WTC11 (cell line): Measurements from ENCODE around the gene NCAM2. TPM values are rescaled to one million over a fixed set of nuclear protein-coding genes. Genes with fewer than 3 reads are reported as not detected.

ENCODE experiments used
- ATAC-seq: fragments of 200-7000 bp; cut with Tn5 transposase; 2 replicates; pipeline ENCODE4 v1.10.0; 2021; ENCODE audit warnings: mild to moderate bottlenecking, moderate library complexity
- CTCF ChIA-PET: fragments of 300-600 bp; sonication (Branson Sonifier 250); formaldehyde crosslinking; loops from one replicate; lab custom pipeline; 2021; ENCODE audit warnings: antibody characterized with exemption; lab: Charles Lee
- POLR2A ChIA-PET: fragments of 350-600 bp; sonication (Branson Sonifier 250); formaldehyde crosslinking; loops from one replicate; lab custom pipeline; 2021; ENCODE audit warnings: antibody characterized with exemption; lab: Charles Lee
- DNase-seq: peaks from one replicate; pipeline ENCODE4 v3.0.0; 2021; ENCODE audit warnings: low spot score
- H3K27ac Mint-ChIP-seq: 2 replicates; pipeline ENCODE4 v1.8.0; 2021; ENCODE audit warnings: mixed read lengths
- H3K27me3 Mint-ChIP-seq: 2 replicates; pipeline ENCODE4 v1.8.0; 2021; ENCODE audit warnings: low read depth, mild to moderate bottlenecking, moderate library complexity, mixed read lengths
- H3K36me3 Mint-ChIP-seq: 2 replicates; pipeline ENCODE4 v1.8.0; 2021; ENCODE audit warnings: mixed read lengths
- H3K4me1 Mint-ChIP-seq: 2 replicates; pipeline ENCODE4 v1.8.0; 2022; ENCODE audit warnings: mixed read lengths
- H3K4me3 Mint-ChIP-seq: 2 replicates; pipeline ENCODE4 v1.8.0; 2021; ENCODE audit warnings: mild to moderate bottlenecking, moderate library complexity, mixed read lengths
- H3K9me3 Mint-ChIP-seq: 2 replicates; pipeline ENCODE4 v1.8.0; 2021; ENCODE audit warnings: mixed read lengths
- CREM ChIP-seq: sonication (generic); formaldehyde crosslinking; IDR thresholded peaks from 2 replicates; pipeline ENCODE4 v1.8.1; 2022; ENCODE audit warnings: mild to moderate bottlenecking, missing genetic modification reagents, moderate library complexity
- GRHL2 ChIP-seq: fragments of 250-450 bp; sonication (Bioruptor Pico); IDR thresholded peaks from 2 replicates; pipeline ENCODE4 v1.8.0; 2022; ENCODE audit warnings: mild to moderate bottlenecking, moderate library complexity; ENCODE audit not compliant: insufficient replicate concordance, severe bottlenecking
- GTF2I ChIP-seq: fragments of 250-450 bp; sonication (Bioruptor Pico); conservative IDR thresholded peaks from 2 replicates; pipeline ENCODE4 v1.4.0; 2021; ENCODE audit warnings: mild to moderate bottlenecking
- JAZF1 ChIP-seq: fragments of 250-450 bp; sonication (Bioruptor Pico); IDR thresholded peaks from 2 replicates; pipeline ENCODE4 v1.9.0; 2021; ENCODE audit warnings: moderate library complexity, mild to moderate bottlenecking, inconsistent platforms
- MXD4 ChIP-seq: fragments of 250-450 bp; sonication (Bioruptor Pico); IDR thresholded peaks from 2 replicates; pipeline ENCODE4 v1.8.0; 2021; ENCODE audit warnings: mild to moderate bottlenecking, moderate library complexity, borderline replicate concordance
- MYBL2 ChIP-seq: sonication (generic); formaldehyde crosslinking; IDR thresholded peaks from 2 replicates; pipeline ENCODE4 v1.8.1; 2023; ENCODE audit warnings: mild to moderate bottlenecking, moderate library complexity, missing genetic modification reagents
- NFE2L1 ChIP-seq: sonication (generic); formaldehyde crosslinking; IDR thresholded peaks from 2 replicates; pipeline ENCODE4 v1.8.1; 2023; ENCODE audit warnings: missing genetic modification reagents
- NR2C2 ChIP-seq: sonication (generic); formaldehyde crosslinking; IDR thresholded peaks from 2 replicates; pipeline ENCODE4 v1.8.0; 2022; ENCODE audit warnings: mild to moderate bottlenecking, missing genetic modification reagents
- PRRX2 ChIP-seq: fragments of 250-450 bp; sonication (Bioruptor Pico); IDR thresholded peaks from 2 replicates; pipeline ENCODE4 v1.8.0; 2021; ENCODE audit warnings: mild to moderate bottlenecking
- RORB ChIP-seq: fragments of 250-450 bp; sonication (Bioruptor Pico); IDR thresholded peaks from 2 replicates; pipeline ENCODE4 v1.9.0; 2021; ENCODE audit warnings: mild to moderate bottlenecking
- SOX15 ChIP-seq: fragments of 250-450 bp; sonication (Bioruptor Pico); IDR thresholded peaks from 2 replicates; pipeline ENCODE4 v1.9.0; 2021; ENCODE audit warnings: mild to moderate bottlenecking
- SP1 ChIP-seq: sonication (generic); formaldehyde crosslinking; conservative IDR thresholded peaks from 2 replicates; pipeline ENCODE4 v1.8.1; 2022; ENCODE audit warnings: missing genetic modification reagents
- ZNF396 ChIP-seq: fragments of 250-450 bp; sonication (Bioruptor Pico); IDR thresholded peaks from 2 replicates; pipeline ENCODE4 v1.8.0; 2021; ENCODE audit warnings: mild to moderate bottlenecking, moderate library complexity, borderline replicate concordance
- ZNF671 ChIP-seq: fragments of 250-450 bp; sonication (Bioruptor Pico); IDR thresholded peaks from 2 replicates; pipeline ENCODE4 v1.8.0; 2021; ENCODE audit warnings: mild to moderate bottlenecking
- total RNA-seq: library from RNA; stranded (reverse); gene quantifications from 3 replicates; pipeline ENCODE4 v1.2.3, GENCODE V29; 2021
- TF ChIP-seq, protein P1 (sequence below): sonication (generic); formaldehyde crosslinking; IDR thresholded peaks from 2 replicates; pipeline ENCODE4 v1.8.1; 2022; ENCODE audit warnings: mild to moderate bottlenecking, moderate library complexity, missing genetic modification reagents
- TF ChIP-seq, protein P2 (sequence below): sonication (generic); formaldehyde crosslinking; IDR thresholded peaks from 2 replicates; pipeline ENCODE4 v1.8.1; 2023; ENCODE audit warnings: mild to moderate bottlenecking, missing genetic modification reagents
- TF ChIP-seq, protein P3 (sequence below): sonication (generic); formaldehyde crosslinking; IDR thresholded peaks from 2 replicates; pipeline ENCODE4 v1.8.1; 2022; ENCODE audit warnings: mild to moderate bottlenecking, missing genetic modification reagents, moderate library complexity, borderline replicate concordance
- TF ChIP-seq, protein P4 (sequence below): fragments of 250-450 bp; sonication (Bioruptor Pico); IDR thresholded peaks from 2 replicates; pipeline ENCODE4 v1.9.0; 2021; ENCODE audit warnings: mild to moderate bottlenecking
- TF ChIP-seq, protein P5 (sequence below): fragments of 250-450 bp; sonication (Bioruptor Pico); IDR thresholded peaks from 2 replicates; pipeline ENCODE4 v1.9.0; 2021; ENCODE audit warnings: mild to moderate bottlenecking
- TF ChIP-seq, protein P6 (sequence below): sonication (generic); formaldehyde crosslinking; IDR thresholded peaks from 2 replicates; pipeline ENCODE4 v1.8.1; 2023; ENCODE audit warnings: mild to moderate bottlenecking, missing genetic modification reagents, borderline replicate concordance
- TF ChIP-seq, protein P7 (sequence below): fragments of 250-450 bp; sonication (Bioruptor Pico); IDR thresholded peaks from 2 replicates; pipeline ENCODE4 v1.9.0; 2021; ENCODE audit warnings: moderate library complexity, mild to moderate bottlenecking, inconsistent platforms, borderline replicate concordance
- TF ChIP-seq, protein P8 (sequence below): sonication (generic); formaldehyde crosslinking; IDR thresholded peaks from 2 replicates; pipeline ENCODE4 v1.8.0; 2022; ENCODE audit warnings: mild to moderate bottlenecking, missing genetic modification reagents
- TF ChIP-seq, protein P9 (sequence below): sonication (generic); formaldehyde crosslinking; IDR thresholded peaks from 2 replicates; pipeline ENCODE4 v1.8.0; 2022; ENCODE audit warnings: mild to moderate bottlenecking, missing genetic modification reagents

NCAM2 gene
- total RNA-seq, 1 experiment from 2014 or later: 1.6 TPM

DNA sequence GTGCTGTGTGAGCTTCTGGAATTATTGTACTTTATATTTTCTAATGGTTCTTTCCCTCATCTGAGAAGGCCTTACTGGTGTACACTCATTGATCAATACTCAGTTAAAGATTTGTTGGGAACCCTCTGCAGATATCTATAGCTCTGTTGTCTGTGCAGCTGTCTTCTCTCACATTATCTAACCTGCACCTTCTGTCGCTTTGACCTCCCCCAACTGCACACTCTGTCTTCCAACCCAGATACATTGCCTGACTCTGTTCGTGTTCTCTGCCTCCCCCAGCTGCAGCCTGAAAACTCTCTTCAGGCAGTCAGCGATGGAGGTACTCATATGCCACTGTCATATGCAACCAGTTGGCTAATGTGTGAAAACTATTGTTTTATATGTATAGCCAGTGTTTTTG, 334.3 kb downstream of the NCAM2 start:
- H3K27me3 Mint-ChIP-seq: no peaks in the 10 kb centered on the region
- H3K4me1 Mint-ChIP-seq: peaks cover 5% of the 10 kb centered on the region
- CTCF ChIA-PET: no interaction called here
- TF ChIP-seq PRRX2 (CRISPR knock-in tag) (no peak), JAZF1 (CRISPR knock-in tag) (no peak), CREM (CRISPR knock-in tag) (no peak)
- TF ChIP-seq, protein P1, sequence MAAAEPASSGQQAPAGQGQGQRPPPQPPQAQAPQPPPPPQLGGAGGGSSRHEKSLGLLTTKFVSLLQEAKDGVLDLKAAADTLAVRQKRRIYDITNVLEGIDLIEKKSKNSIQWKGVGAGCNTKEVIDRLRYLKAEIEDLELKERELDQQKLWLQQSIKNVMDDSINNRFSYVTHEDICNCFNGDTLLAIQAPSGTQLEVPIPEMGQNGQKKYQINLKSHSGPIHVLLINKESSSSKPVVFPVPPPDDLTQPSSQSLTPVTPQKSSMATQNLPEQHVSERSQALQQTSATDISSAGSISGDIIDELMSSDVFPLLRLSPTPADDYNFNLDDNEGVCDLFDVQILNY: no peak
- TF ChIP-seq, protein P2, sequence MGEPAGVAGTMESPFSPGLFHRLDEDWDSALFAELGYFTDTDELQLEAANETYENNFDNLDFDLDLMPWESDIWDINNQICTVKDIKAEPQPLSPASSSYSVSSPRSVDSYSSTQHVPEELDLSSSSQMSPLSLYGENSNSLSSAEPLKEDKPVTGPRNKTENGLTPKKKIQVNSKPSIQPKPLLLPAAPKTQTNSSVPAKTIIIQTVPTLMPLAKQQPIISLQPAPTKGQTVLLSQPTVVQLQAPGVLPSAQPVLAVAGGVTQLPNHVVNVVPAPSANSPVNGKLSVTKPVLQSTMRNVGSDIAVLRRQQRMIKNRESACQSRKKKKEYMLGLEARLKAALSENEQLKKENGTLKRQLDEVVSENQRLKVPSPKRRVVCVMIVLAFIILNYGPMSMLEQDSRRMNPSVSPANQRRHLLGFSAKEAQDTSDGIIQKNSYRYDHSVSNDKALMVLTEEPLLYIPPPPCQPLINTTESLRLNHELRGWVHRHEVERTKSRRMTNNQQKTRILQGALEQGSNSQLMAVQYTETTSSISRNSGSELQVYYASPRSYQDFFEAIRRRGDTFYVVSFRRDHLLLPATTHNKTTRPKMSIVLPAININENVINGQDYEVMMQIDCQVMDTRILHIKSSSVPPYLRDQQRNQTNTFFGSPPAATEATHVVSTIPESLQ (CRISPR knock-in tag): no peak
- H3K36me3 Mint-ChIP-seq: no peaks in the 10 kb centered on the region
- ATAC-seq (no peak), DNase-seq (no peak)
- H3K4me3 Mint-ChIP-seq: no peak overlapping the region
- no peaks in the 10 kb centered on the region for H3K9me3 Mint-ChIP-seq
- no peak overlapping the region for H3K27ac Mint-ChIP-seq
- POLR2A ChIA-PET: no interaction called here

DNA sequence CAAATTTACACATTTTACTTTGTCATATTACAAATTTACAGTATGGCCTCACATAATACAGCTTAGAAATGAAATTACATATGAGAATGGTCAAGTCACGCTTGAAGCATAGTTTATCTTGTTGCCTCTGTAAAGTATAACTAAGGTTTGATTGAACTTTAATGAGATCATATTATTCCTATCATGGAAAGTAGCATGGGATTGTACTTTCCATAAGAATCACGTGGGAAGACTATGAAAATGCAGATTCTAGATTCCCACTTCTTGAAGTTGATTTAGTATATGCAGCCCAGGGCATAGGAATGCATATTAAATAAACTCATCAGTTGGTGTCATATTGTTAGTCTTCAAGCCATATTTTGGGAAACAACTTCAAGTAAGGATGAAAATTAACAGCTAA, 342.8 kb downstream of the NCAM2 start:
- Mint-ChIP-seq H3K27ac (no peak overlapping the region), H3K27me3 (no peaks in the 10 kb centered on the region), H3K36me3 (peaks cover 10% of the 10 kb centered on the region), H3K9me3 (peaks cover 16% of the 10 kb centered on the region), H3K4me3 (no peak overlapping the region), H3K4me1 (no peaks in the 10 kb centered on the region)
- ATAC-seq (no peak), DNase-seq (no peak)
- ChIA-PET POLR2A (no interaction called here), CTCF (no interaction called here)
- TF ChIP-seq GTF2I (CRISPR knock-in tag): no peak
- TF ChIP-seq, protein P3, sequence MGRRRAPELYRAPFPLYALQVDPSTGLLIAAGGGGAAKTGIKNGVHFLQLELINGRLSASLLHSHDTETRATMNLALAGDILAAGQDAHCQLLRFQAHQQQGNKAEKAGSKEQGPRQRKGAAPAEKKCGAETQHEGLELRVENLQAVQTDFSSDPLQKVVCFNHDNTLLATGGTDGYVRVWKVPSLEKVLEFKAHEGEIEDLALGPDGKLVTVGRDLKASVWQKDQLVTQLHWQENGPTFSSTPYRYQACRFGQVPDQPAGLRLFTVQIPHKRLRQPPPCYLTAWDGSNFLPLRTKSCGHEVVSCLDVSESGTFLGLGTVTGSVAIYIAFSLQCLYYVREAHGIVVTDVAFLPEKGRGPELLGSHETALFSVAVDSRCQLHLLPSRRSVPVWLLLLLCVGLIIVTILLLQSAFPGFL (CRISPR knock-in tag): no peak
- TF ChIP-seq SOX15 (CRISPR knock-in tag): no peak
- TF ChIP-seq ZNF671 (CRISPR knock-in tag): no peak
- TF ChIP-seq, protein P4, sequence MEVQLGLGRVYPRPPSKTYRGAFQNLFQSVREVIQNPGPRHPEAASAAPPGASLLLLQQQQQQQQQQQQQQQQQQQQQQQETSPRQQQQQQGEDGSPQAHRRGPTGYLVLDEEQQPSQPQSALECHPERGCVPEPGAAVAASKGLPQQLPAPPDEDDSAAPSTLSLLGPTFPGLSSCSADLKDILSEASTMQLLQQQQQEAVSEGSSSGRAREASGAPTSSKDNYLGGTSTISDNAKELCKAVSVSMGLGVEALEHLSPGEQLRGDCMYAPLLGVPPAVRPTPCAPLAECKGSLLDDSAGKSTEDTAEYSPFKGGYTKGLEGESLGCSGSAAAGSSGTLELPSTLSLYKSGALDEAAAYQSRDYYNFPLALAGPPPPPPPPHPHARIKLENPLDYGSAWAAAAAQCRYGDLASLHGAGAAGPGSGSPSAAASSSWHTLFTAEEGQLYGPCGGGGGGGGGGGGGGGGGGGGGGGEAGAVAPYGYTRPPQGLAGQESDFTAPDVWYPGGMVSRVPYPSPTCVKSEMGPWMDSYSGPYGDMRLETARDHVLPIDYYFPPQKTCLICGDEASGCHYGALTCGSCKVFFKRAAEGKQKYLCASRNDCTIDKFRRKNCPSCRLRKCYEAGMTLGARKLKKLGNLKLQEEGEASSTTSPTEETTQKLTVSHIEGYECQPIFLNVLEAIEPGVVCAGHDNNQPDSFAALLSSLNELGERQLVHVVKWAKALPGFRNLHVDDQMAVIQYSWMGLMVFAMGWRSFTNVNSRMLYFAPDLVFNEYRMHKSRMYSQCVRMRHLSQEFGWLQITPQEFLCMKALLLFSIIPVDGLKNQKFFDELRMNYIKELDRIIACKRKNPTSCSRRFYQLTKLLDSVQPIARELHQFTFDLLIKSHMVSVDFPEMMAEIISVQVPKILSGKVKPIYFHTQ (CRISPR knock-in tag): no peak
- TF ChIP-seq, protein P5, sequence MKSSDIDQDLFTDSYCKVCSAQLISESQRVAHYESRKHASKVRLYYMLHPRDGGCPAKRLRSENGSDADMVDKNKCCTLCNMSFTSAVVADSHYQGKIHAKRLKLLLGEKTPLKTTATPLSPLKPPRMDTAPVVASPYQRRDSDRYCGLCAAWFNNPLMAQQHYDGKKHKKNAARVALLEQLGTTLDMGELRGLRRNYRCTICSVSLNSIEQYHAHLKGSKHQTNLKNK (CRISPR knock-in tag): no peak
- TF ChIP-seq NR2C2 (CRISPR knock-in tag): no peak
- TF ChIP-seq NFE2L1 (CRISPR knock-in tag): no peak
- TF ChIP-seq ZNF396 (CRISPR knock-in tag): no peak
- no peak for TF ChIP-seq MYBL2
- TF ChIP-seq, protein P6, sequence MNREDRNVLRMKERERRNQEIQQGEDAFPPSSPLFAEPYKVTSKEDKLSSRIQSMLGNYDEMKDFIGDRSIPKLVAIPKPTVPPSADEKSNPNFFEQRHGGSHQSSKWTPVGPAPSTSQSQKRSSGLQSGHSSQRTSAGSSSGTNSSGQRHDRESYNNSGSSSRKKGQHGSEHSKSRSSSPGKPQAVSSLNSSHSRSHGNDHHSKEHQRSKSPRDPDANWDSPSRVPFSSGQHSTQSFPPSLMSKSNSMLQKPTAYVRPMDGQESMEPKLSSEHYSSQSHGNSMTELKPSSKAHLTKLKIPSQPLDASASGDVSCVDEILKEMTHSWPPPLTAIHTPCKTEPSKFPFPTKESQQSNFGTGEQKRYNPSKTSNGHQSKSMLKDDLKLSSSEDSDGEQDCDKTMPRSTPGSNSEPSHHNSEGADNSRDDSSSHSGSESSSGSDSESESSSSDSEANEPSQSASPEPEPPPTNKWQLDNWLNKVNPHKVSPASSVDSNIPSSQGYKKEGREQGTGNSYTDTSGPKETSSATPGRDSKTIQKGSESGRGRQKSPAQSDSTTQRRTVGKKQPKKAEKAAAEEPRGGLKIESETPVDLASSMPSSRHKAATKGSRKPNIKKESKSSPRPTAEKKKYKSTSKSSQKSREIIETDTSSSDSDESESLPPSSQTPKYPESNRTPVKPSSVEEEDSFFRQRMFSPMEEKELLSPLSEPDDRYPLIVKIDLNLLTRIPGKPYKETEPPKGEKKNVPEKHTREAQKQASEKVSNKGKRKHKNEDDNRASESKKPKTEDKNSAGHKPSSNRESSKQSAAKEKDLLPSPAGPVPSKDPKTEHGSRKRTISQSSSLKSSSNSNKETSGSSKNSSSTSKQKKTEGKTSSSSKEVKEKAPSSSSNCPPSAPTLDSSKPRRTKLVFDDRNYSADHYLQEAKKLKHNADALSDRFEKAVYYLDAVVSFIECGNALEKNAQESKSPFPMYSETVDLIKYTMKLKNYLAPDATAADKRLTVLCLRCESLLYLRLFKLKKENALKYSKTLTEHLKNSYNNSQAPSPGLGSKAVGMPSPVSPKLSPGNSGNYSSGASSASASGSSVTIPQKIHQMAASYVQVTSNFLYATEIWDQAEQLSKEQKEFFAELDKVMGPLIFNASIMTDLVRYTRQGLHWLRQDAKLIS (CRISPR knock-in tag): no peak
- TF ChIP-seq, protein P7, sequence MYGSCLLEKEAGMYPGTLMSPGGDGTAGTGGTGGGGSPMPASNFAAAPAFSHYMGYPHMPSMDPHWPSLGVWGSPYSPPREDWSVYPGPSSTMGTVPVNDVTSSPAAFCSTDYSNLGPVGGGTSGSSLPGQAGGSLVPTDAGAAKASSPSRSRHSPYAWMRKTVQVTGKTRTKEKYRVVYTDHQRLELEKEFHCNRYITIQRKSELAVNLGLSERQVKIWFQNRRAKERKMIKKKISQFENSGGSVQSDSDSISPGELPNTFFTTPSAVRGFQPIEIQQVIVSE: no peak
- TF ChIP-seq SP1 (CRISPR knock-in tag): no peak
- no peak for TF ChIP-seq MXD4 (CRISPR knock-in tag)
- no peak for TF ChIP-seq GRHL2 (CRISPR knock-in tag)
- TF ChIP-seq RORB (CRISPR knock-in tag): no peak
- TF ChIP-seq, protein P8, sequence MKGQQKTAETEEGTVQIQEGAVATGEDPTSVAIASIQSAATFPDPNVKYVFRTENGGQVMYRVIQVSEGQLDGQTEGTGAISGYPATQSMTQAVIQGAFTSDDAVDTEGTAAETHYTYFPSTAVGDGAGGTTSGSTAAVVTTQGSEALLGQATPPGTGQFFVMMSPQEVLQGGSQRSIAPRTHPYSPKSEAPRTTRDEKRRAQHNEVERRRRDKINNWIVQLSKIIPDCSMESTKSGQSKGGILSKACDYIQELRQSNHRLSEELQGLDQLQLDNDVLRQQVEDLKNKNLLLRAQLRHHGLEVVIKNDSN (CRISPR knock-in tag): no peak
- TF ChIP-seq, protein P9, sequence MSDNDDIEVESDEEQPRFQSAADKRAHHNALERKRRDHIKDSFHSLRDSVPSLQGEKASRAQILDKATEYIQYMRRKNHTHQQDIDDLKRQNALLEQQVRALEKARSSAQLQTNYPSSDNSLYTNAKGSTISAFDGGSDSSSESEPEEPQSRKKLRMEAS (CRISPR knock-in tag): no peak
